Fibroblast of pulmonary artery (primary cell): ENCODE results near the gene TOR3A.

Source experiments
- DNase-seq: peaks from one replicate; pipeline ENCODE4 v3.0.0-alpha.2; 2010; ENCODE audit warnings: low read depth
- H3K4me3 ChIP-seq: replicated peaks from 2 replicates; pipeline ENCODE4 v1.5.1; 2011; ENCODE audit warnings: low read depth, mild to moderate bottlenecking, control low read depth, low read length, moderate library complexity
- CTCF ChIP-seq: IDR thresholded peaks from 2 replicates; pipeline ENCODE4 v1.5.1; 2011; ENCODE audit warnings: mild to moderate bottlenecking, control low read depth, low read length, inconsistent platforms; ENCODE audit errors: missing control alignments

The TOR3A gene

DNA sequence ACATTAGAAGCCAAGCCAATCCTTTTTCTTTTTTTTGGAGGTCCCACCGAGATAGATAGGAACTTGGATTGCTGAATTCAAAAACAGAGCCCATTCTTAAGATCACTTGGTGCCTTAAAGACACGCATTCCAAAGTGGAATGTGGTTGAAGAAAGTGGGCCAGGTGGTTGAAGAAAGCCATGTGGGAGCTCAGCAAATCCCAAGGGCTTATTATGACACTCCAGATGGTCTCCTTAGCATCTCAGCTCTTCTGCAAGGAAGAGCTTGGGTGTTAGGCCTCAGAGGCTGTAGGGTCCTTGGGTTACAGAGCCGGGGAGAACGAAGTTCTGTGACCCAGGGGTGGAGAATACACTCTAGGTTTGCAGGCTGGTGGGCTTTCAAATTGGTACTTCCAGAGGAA, 13.5 kb downstream of the TOR3A start:
- DNase-seq, result no peak
- H3K4me3 ChIP-seq, result no peak overlapping the region
- no peak for TF ChIP-seq CTCF

DNA sequence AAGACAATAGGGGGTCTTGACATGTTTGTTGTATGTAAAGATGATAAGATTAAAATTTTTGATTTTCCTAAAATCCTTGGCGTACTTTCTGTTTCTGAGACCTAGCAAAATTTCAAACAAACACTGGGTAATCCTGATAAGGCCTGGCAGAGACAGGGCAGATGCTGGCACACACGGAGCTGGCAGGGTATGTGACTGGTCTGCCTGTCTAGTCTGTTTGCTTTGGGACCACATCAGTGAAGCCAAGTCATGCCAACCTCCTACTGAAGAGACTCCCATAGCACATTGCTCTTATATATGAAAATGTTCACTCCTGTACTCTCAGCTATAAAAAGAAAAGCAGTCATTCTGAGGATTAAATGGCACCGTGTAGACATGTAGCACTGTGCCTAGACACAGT, 14.1 kb downstream of the TOR3A start:
- DNase-seq, result no peak
- no peak overlapping the region for H3K4me3 ChIP-seq
- TF ChIP-seq CTCF, result no peak

- no peak overlapping the region for H3K4me3 ChIP-seq
- TF ChIP-seq CTCF, result no peak
- no peak for DNase-seq
Observed at GRCh38 chr1:179099891-179100290, 18.0 kb downstream of the TOR3A start.

DNA sequence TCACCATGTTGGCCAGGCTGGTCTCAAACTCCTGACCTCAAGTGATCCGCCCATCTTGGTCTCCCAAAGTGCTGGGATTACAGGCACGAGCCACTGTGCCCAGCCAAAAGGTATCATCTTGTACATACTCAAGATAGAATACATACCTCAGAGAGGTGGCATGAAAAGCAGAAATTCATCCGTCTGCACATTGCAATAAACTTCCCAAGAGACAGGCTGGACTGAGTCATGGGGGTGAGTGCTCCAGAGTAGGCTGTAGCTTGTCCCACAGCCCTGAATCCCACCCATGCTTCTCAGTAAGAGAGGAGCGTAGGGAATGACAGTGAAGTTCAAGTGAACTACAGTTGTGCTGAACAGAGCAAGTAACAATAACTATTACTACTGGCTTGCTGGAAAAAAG, 19.7 kb downstream of the TOR3A start:
- no peak overlapping the region for H3K4me3 ChIP-seq
- TF ChIP-seq CTCF, result no peak
- DNase-seq, result no peak

GRCh38 chr1:179103999-179104398, 22.1 kb downstream of the TOR3A start:
- no peak overlapping the region for H3K4me3 ChIP-seq
- TF ChIP-seq CTCF, result no peak
- no peak for DNase-seq

GRCh38 chr1:179104611-179105250, 22.9 kb downstream of the TOR3A start:
- H3K4me3 ChIP-seq, result no peak overlapping the region
- no peak for DNase-seq
- no peak for TF ChIP-seq CTCF

- DNase-seq, result no peak
- peak; percentile 41 for TF ChIP-seq CTCF
- no peak overlapping the region for H3K4me3 ChIP-seq
Observed at GRCh38 chr1:179105393-179105792, 23.5 kb downstream of the TOR3A start.
